Suprapubic skin (tissue), 3 donors: ENCODE data around the gene RPL37A.

Experiments used
- CTCF ChIP-seq, 2 donors: fragments of 200-600 bp in 1 of 2; fragments of 450-650 bp in 1 of 2; sonication (generic) in 1 of 2; IDR thresholded peaks; one replicate each; pipeline ENCODE4 v1.5.1; 2016 to 2019; ENCODE audit warnings: antibody characterized with exemption in 2 of 2, mild to moderate bottlenecking in 1 of 2, moderate library complexity in 1 of 2
- EP300 ChIP-seq: sonication (generic); formaldehyde crosslinking; IDR thresholded peaks from one replicate; pipeline ENCODE4 v1.6.1; 2017; ENCODE audit warnings: antibody characterized with exemption
- POLR2A ChIP-seq, 2 donors: fragments of 450-650 bp; IDR thresholded peaks; one replicate each; pipeline ENCODE4 v1.6.1; 2017; ENCODE audit warnings: antibody characterized with exemption in 2 of 2, mild to moderate bottlenecking in 2 of 2, moderate library complexity in 2 of 2

- no peak for TF ChIP-seq CTCF (IDR thresholded peaks at IDR 0.05)
- TF ChIP-seq POLR2A (IDR thresholded peaks at IDR 0.05) = no peak
- TF ChIP-seq EP300 = no peak
Measured at GRCh38 chr2:216493334-216493685, 5.3 kb upstream of the RPL37A start.
